ENCODE data around the gene CACNB4.

Gene CACNB4

GRCh38 chr2:151791545-151791944 is 307.3 kb downstream of the CACNB4 start:
- TF ChIP-seq, protein P1, sequence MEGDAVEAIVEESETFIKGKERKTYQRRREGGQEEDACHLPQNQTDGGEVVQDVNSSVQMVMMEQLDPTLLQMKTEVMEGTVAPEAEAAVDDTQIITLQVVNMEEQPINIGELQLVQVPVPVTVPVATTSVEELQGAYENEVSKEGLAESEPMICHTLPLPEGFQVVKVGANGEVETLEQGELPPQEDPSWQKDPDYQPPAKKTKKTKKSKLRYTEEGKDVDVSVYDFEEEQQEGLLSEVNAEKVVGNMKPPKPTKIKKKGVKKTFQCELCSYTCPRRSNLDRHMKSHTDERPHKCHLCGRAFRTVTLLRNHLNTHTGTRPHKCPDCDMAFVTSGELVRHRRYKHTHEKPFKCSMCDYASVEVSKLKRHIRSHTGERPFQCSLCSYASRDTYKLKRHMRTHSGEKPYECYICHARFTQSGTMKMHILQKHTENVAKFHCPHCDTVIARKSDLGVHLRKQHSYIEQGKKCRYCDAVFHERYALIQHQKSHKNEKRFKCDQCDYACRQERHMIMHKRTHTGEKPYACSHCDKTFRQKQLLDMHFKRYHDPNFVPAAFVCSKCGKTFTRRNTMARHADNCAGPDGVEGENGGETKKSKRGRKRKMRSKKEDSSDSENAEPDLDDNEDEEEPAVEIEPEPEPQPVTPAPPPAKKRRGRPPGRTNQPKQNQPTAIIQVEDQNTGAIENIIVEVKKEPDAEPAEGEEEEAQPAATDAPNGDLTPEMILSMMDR (IDR thresholded peaks at IDR 0.05), result no peak
- Histone ChIP-seq H3K27me3 (no peaks in the 10 kb centered on the region), H3K4me3 (no peak overlapping the region), H3K9me3 (no peaks in the 10 kb centered on the region), H3K4me1 (no peaks in the 10 kb centered on the region), H3K36me3 (peaks cover 0 to 8% (median 3%) of the 10 kb centered on the region in 3 donors), H3K27ac (no peak overlapping the region)
- intact Hi-C loops (cut with DNase I; ENCODE audit: low total_unique reads), result no loop called here
- DNase-seq, result no peak

GRCh38 chr2:151790689-151791088 is 308.2 kb downstream of the CACNB4 start:
- Histone ChIP-seq H3K27ac (no peak overlapping the region), H3K4me3 (no peak overlapping the region), H3K9me3 (no peaks in the 10 kb centered on the region), H3K36me3 (peaks cover 0 to 8% (median 7%) of the 10 kb centered on the region in 3 donors), H3K4me1 (no peaks in the 10 kb centered on the region), H3K27me3 (no peaks in the 10 kb centered on the region)
- no peak for DNase-seq
- TF ChIP-seq, protein P1 (IDR thresholded peaks at IDR 0.05), result no peak
- intact Hi-C loops (cut with DNase I; ENCODE audit: low total_unique reads), result no loop called here

DNA sequence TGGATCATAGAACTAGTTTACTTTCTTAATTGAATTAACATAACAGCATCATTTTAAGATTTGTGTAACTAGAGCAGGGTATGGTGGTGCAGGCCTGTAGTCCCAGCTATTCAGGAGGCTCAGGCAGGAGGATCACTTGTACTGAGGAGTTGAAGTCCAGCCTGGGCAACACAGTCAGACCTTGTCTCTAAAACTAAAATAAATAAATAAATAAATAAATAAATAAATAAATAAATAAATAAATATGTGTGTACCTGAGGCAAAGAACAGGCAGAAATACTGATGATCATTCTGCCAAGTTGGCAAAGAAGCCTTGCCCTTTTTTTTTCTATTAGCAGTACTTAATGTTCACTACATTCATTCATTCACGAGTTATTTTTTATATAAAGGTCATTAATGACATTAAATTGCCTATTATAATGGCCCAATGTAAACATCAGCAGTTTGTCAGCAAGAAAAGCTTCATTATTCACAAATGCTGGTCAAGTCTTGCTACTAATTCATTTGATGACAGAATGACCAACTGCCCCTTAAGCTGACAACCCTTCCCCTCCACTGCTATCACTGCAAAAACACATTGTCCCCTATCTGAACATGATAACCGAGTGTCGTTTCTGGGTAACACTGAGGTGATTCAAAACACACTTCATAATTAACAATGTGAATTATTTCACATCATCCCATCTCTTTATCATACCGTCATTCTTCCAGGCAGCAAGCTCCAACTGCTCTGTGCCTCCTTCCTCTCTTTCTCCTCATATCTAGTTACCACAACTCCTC is 309.6 kb downstream of the CACNB4 start:
- H3K9me3 ChIP-seq, result no peaks in the 10 kb centered on the region
- H3K4me1 ChIP-seq, result no peaks in the 10 kb centered on the region
- peaks cover 10 to 14% (median 14%) of the 10 kb centered on the region in 3 donors for H3K36me3 ChIP-seq
- no peak overlapping the region for H3K27ac ChIP-seq
- no peak for DNase-seq
- H3K27me3 ChIP-seq, result no peaks in the 10 kb centered on the region
- intact Hi-C loops (cut with DNase I; ENCODE audit: low total_unique reads), result no loop called here
- H3K4me3 ChIP-seq, result no peak overlapping the region
- TF ChIP-seq, protein P1 (IDR thresholded peaks at IDR 0.05), result no peak

DNA sequence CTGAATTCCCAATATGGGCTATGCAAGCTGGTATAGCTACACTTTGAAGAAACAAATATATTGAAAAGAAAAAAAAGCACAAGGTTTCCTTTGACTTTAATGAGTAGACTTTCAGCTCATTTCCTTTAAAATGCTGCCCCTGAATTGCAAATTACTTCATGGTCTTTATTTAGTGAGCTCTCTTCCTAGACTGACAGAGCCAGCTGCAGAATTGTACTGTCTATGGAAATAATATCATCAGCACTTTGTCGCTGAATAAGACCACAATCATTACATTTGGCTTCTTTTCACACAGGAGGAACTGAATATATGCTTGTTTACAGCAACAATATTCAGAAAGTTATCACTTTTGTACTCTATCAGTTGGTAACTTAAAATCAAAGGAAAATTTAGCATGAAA is 312.4 kb downstream of the CACNB4 start:
- DNase-seq, result no peak
- intact Hi-C loops (cut with DNase I; ENCODE audit: low total_unique reads), result no loop called here
- peaks cover 8 to 21% (median 21%) of the 10 kb centered on the region in 3 donors for H3K36me3 ChIP-seq
- TF ChIP-seq, protein P1 (IDR thresholded peaks at IDR 0.05), result no peak
- H3K4me1 ChIP-seq, result no peaks in the 10 kb centered on the region
- no peaks in the 10 kb centered on the region for H3K27me3 ChIP-seq
- H3K9me3 ChIP-seq, result no peaks in the 10 kb centered on the region
- H3K27ac ChIP-seq, result no peak overlapping the region
- no peak overlapping the region for H3K4me3 ChIP-seq

- Histone ChIP-seq H3K4me1 (no peaks in the 10 kb centered on the region), H3K4me3 (no peak overlapping the region), H3K36me3 (peaks cover 8 to 25% (median 23%) of the 10 kb centered on the region in 3 donors), H3K9me3 (no peaks in the 10 kb centered on the region), H3K27me3 (no peaks in the 10 kb centered on the region), H3K27ac (no peak overlapping the region)
- intact Hi-C loops (cut with DNase I; ENCODE audit: low total_unique reads), result no loop called here
- no peak for DNase-seq
- TF ChIP-seq, protein P1 (IDR thresholded peaks at IDR 0.05), result no peak
Observed at GRCh38 chr2:151786077-151786476, 312.8 kb downstream of the CACNB4 start.

Measured in tibial artery (tissue), 4 donors.